Naive B cell (primary cell): ENCODE results near the gene WDR5. TPM values are rescaled to one million over a fixed set of nuclear protein-coding genes. Genes with fewer than 3 reads are reported as not detected.

Experiments
- ATAC-seq, 2 donors: fragments of 150-1000 bp; cut with Tn5 transposase; 2 replicates each; pipeline ENCODE4 v1.10.0; 2021; ENCODE audit warnings: low read depth in 2 of 2, mild to moderate bottlenecking in 2 of 2, moderate library complexity in 2 of 2
- DNase-seq: peaks from one replicate; pipeline ENCODE4 v3.0.0; 2022
- H3K27ac Mint-ChIP-seq, 6 donors: one replicate each; pipeline ENCODE4 v1.8.0; 2020 to 2022; ENCODE audit warnings: mild to moderate bottlenecking in 6 of 6, mixed read lengths in 6 of 6, moderate library complexity in 5 of 6, inconsistent platforms in 2 of 6
- H3K27me3 Mint-ChIP-seq, 3 donors: one replicate each; pipeline ENCODE4 v1.8.0; 2021 to 2022; ENCODE audit warnings: mixed read lengths in 3 of 3, mild to moderate bottlenecking in 1 of 3
- H3K36me3 Mint-ChIP-seq, 2 donors: one replicate each; pipeline ENCODE4 v1.8.0; 2020 to 2022; ENCODE audit warnings: mixed read lengths in 2 of 2, inconsistent platforms in 1 of 2, mild to moderate bottlenecking in 1 of 2
- H3K4me1 Mint-ChIP-seq, 3 donors: one replicate each; pipeline ENCODE4 v1.8.0; 2020 to 2022; ENCODE audit warnings: mixed read lengths in 3 of 3, inconsistent platforms in 1 of 3, mild to moderate bottlenecking in 1 of 3, moderate library complexity in 1 of 3
- H3K4me3 Mint-ChIP-seq, 8 donors: one replicate each; pipeline ENCODE4 v1.8.0; 2020 to 2022; ENCODE audit warnings: mild to moderate bottlenecking in 8 of 8, mixed read lengths in 8 of 8, moderate library complexity in 8 of 8, inconsistent platforms in 2 of 8
- H3K9me3 Mint-ChIP-seq, 7 donors: one replicate each; pipeline ENCODE4 v1.8.0; 2020 to 2022; ENCODE audit warnings: mixed read lengths in 7 of 7, mild to moderate bottlenecking in 5 of 7, inconsistent platforms in 2 of 7, moderate library complexity in 1 of 7
- polyA plus RNA-seq, 6 donors: library from polyadenylated mRNA; unstranded; fragments of 300-500 nt; fragmentation: Illumina TruSeq; gene quantifications; one replicate each; pipeline ENCODE4 v1.2.3, GENCODE V29; 2021; ENCODE audit warnings: low read depth in 6 of 6

The WDR5 gene
- polyA plus RNA-seq, 6 donors from 2014 or later: 5.1 to 20.2 (median 12.3) TPM

GRCh38 chr9:134182554-134183085 is 46.7 kb downstream of the WDR5 start:
- ATAC-seq (no peak), DNase-seq (no peak)
- peak overlapping the region in 4 of 6 donors; percentile 35 to 94 (median 81) for H3K27ac Mint-ChIP-seq
- H3K9me3 Mint-ChIP-seq: peaks cover 0 to 1% (median 0%) of the 10 kb centered on the region in 7 donors
- H3K4me3 Mint-ChIP-seq: no peak overlapping the region
- no peaks in the 10 kb centered on the region for H3K36me3 Mint-ChIP-seq
- peaks cover 15 to 29% (median 17%) of the 10 kb centered on the region in 3 donors for H3K4me1 Mint-ChIP-seq
- H3K27me3 Mint-ChIP-seq: peaks cover 14 to 46% (median 36%) of the 10 kb centered on the region in 3 donors

DNA sequence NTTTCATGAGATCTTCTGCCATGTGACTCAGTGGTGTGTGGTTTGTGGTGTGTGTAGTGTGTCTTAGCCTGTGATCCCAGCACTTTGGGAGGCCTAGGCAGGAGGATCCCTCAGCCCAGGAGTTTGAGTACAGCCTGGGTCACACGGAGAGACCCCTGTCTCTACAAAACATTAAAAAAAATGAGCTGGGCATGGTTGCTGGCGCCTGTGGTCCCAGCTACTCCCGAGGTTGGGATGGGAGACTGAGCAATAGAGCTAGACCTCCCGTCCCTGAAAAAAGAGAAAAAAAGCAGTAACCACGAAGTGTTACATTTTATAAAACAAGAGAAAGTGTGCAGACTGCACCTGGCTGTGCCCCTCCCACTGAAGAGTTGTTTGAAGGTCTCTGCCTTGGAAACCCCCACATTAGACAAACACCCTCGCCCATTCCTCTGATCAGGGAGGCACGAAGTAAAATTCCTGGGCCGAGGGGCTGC is 49.7 kb downstream of the WDR5 start:
- Mint-ChIP-seq H3K27ac (peak overlapping the region in 5 of 6 donors; percentile 67 to 95 (median 73)), H3K9me3 (no peaks in the 10 kb centered on the region), H3K36me3 (no peaks in the 10 kb centered on the region), H3K27me3 (peaks cover 13 to 26% (median 18%) of the 10 kb centered on the region in 3 donors), H3K4me1 (peaks cover 15 to 30% (median 23%) of the 10 kb centered on the region in 3 donors), H3K4me3 (peak overlapping the region in 3 of 8 donors; percentile 22 to 55 (median 29))
- ATAC-seq: peak; percentile 82 to 89
- no peak for DNase-seq

GRCh38 chr9:134186471-134187109 is 50.7 kb downstream of the WDR5 start:
- peak overlapping the region in 2 of 8 donors; percentile 29 to 47 for H3K4me3 Mint-ChIP-seq
- no peaks in the 10 kb centered on the region for H3K9me3 Mint-ChIP-seq
- H3K4me1 Mint-ChIP-seq: peaks cover 15 to 27% (median 21%) of the 10 kb centered on the region in 3 donors
- peaks cover 8 to 21% (median 18%) of the 10 kb centered on the region in 3 donors for H3K27me3 Mint-ChIP-seq
- peak overlapping the region in 4 of 6 donors; percentile 18 to 71 (median 48) for H3K27ac Mint-ChIP-seq
- no peaks in the 10 kb centered on the region for H3K36me3 Mint-ChIP-seq
- DNase-seq (no peak), ATAC-seq (no peak)

DNA sequence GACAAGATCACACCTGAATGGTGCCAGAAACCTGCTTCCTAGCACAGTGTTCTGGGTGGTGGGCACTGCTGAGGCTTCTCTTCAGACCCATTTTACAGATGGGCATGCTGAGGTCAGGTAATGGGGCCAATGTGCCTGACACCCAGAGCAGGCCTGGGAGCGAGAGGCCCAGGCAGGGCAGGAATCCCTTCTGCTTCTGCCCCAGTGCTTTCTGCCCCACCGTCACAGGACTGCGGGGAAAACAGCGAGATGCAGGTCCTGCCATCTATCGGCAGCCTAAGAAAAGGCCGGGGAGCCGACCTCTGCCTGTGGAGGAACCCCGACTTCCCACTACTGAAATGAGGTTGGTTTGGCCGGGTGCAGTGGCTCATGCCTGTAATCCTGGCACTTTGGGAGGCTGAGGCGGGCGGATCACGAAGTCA is 51.2 kb downstream of the WDR5 start:
- Mint-ChIP-seq H3K9me3 (no peaks in the 10 kb centered on the region), H3K4me1 (peaks cover 15 to 32% (median 21%) of the 10 kb centered on the region in 3 donors), H3K27ac (peak overlapping the region in 3 of 6 donors; percentile 26 to 72 (median 65)), H3K4me3 (no peak overlapping the region), H3K27me3 (peaks cover 13 to 24% (median 24%) of the 10 kb centered on the region in 3 donors), H3K36me3 (peaks cover 0 to 4% of the 10 kb centered on the region in 2 donors)
- DNase-seq (no peak), ATAC-seq (peak in 1 of 2 donors; percentile 44)

DNA sequence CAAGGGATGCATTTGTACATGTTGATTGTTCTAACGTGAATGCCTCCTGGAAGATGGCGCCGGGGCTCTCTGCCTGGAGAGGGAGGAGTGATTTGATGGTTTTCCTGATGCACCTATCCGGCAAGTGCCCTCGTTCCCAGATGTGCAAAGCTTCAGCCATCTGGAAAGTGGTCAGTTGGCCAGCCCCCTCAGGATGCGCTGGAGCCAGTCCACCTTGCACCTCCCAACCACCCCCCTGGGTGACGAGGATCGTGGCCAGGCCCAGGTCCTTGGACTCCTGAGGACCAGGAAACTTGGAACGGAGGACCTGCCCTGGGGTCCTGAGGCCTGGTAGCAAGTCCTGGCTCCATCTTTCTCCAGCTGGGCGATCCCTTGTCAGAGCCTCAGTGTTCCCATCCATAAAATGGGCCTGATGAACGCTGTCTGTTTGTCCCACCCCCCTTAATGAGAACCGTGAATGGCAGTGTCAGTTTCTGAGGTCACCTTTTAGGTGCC is 52.1 kb downstream of the WDR5 start:
- Mint-ChIP-seq H3K9me3 (no peaks in the 10 kb centered on the region), H3K4me3 (no peak overlapping the region), H3K27me3 (peaks cover 14 to 19% (median 18%) of the 10 kb centered on the region in 3 donors), H3K36me3 (peaks cover 0 to 4% of the 10 kb centered on the region in 2 donors), H3K27ac (peak overlapping the region in 2 of 6 donors; percentile 53 to 72), H3K4me1 (peaks cover 8 to 25% (median 15%) of the 10 kb centered on the region in 3 donors)
- ATAC-seq (no peak), DNase-seq (no peak)

GRCh38 chr9:134188386-134189144 is 52.7 kb downstream of the WDR5 start:
- Mint-ChIP-seq H3K4me3 (no peak overlapping the region), H3K27ac (peak overlapping the region in 1 of 6 donors; percentile 80), H3K27me3 (peaks cover 14 to 19% (median 18%) of the 10 kb centered on the region in 3 donors), H3K9me3 (no peaks in the 10 kb centered on the region), H3K4me1 (peaks cover 8 to 24% (median 15%) of the 10 kb centered on the region in 3 donors), H3K36me3 (peaks cover 0 to 4% of the 10 kb centered on the region in 2 donors)
- DNase-seq (no peak), ATAC-seq (no peak)

DNA sequence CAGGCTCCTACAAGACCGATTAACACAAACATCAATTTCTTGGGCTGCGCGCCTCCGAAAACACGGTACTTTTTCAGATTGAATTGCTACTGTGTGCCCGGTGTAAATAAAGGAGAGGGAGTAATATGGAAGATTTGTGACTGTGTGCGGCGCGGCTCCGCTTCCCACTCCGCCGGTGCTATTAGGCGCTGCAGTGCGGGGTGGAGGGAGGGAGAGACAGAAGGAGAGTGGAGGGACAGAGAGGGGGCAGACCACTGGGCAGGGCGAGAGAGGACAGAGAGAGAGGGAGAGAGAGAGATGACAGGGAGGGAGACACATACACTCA is 53.2 kb downstream of the WDR5 start:
- H3K4me1 Mint-ChIP-seq: peaks cover 8 to 24% (median 15%) of the 10 kb centered on the region in 3 donors
- H3K27me3 Mint-ChIP-seq: peaks cover 14 to 19% (median 18%) of the 10 kb centered on the region in 3 donors
- H3K36me3 Mint-ChIP-seq: peaks cover 0 to 4% of the 10 kb centered on the region in 2 donors
- H3K4me3 Mint-ChIP-seq: peak overlapping the region in 1 of 8 donors; percentile 66
- DNase-seq: no peak
- H3K27ac Mint-ChIP-seq: peak overlapping the region in 1 of 6 donors; percentile 33
- no peak for ATAC-seq
- H3K9me3 Mint-ChIP-seq: no peaks in the 10 kb centered on the region

- peak overlapping the region in 3 of 6 donors; percentile 71 to 82 (median 78) for H3K27ac Mint-ChIP-seq
- peaks cover 8 to 24% (median 15%) of the 10 kb centered on the region in 3 donors for H3K4me1 Mint-ChIP-seq
- no peak overlapping the region for H3K4me3 Mint-ChIP-seq
- peaks cover 14 to 19% (median 18%) of the 10 kb centered on the region in 3 donors for H3K27me3 Mint-ChIP-seq
- ATAC-seq (no peak), DNase-seq (no peak)
- H3K36me3 Mint-ChIP-seq: peaks cover 0 to 4% of the 10 kb centered on the region in 2 donors
- H3K9me3 Mint-ChIP-seq: no peaks in the 10 kb centered on the region
These were observed 53.8 kb downstream of the WDR5 start for GRCh38 chr9:134189470-134190231.

GRCh38 chr9:134190232-134191121 is 54.6 kb downstream of the WDR5 start:
- ATAC-seq (no peak), DNase-seq (no peak)
- peak overlapping the region in 3 of 6 donors; percentile 71 to 82 (median 78) for H3K27ac Mint-ChIP-seq
- H3K36me3 Mint-ChIP-seq: peaks cover 0 to 4% of the 10 kb centered on the region in 2 donors
- H3K27me3 Mint-ChIP-seq: peaks cover 14 to 19% (median 18%) of the 10 kb centered on the region in 3 donors
- H3K4me1 Mint-ChIP-seq: peaks cover 9 to 24% (median 21%) of the 10 kb centered on the region in 3 donors
- H3K9me3 Mint-ChIP-seq: no peaks in the 10 kb centered on the region
- no peak overlapping the region for H3K4me3 Mint-ChIP-seq

DNA sequence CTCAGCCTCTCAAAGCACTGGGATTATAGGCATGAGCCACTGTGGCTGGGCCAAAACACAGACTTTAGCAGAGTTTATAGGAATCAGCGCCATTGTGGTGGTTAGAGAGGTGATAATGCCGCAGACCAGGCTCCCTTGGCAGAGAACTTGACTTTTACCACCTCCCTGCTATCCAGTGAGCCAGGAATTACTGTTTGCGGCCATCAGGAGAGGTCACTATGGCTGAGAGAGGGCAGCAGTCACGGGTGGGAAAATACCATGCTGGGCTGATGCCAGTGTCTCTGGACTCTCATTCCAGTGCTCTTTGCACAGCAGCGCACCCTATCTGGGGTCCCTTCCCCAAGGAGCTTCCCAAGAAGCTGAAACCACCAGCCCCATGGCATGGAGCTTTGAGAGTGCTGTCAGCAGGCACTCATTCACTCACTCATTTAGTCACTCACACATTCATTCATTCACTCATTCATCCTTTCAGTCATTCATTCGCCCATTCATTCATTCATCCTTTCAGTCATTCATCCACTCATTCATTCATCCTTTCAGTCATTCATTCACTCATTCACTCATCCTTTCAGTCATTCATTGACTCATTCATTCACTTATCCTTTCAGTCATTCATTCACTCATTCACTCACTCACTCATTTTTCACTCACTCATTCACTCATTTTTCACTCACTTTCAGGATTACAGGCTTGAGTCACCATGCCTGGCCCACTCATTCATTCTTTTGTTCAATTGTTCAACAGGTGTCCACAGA is 55.8 kb downstream of the WDR5 start:
- peak overlapping the region in 1 of 8 donors; percentile 2 for H3K4me3 Mint-ChIP-seq
- no peak for DNase-seq
- peak overlapping the region in 3 of 6 donors; percentile 34 to 96 (median 72) for H3K27ac Mint-ChIP-seq
- H3K36me3 Mint-ChIP-seq: peaks cover 0 to 4% of the 10 kb centered on the region in 2 donors
- peaks cover 7 to 21% (median 21%) of the 10 kb centered on the region in 3 donors for H3K4me1 Mint-ChIP-seq
- no peaks in the 10 kb centered on the region for H3K9me3 Mint-ChIP-seq
- peaks cover 14 to 19% (median 14%) of the 10 kb centered on the region in 3 donors for H3K27me3 Mint-ChIP-seq
- ATAC-seq: no peak

- H3K27ac Mint-ChIP-seq: peak overlapping the region in 2 of 6 donors; percentile 21 to 34
- no peak overlapping the region for H3K4me3 Mint-ChIP-seq
- H3K27me3 Mint-ChIP-seq: peaks cover 14 to 19% (median 19%) of the 10 kb centered on the region in 3 donors
- H3K9me3 Mint-ChIP-seq: no peaks in the 10 kb centered on the region
- no peak for DNase-seq
- ATAC-seq: no peak
- H3K36me3 Mint-ChIP-seq: peaks cover 0 to 4% of the 10 kb centered on the region in 2 donors
- peaks cover 7 to 25% (median 24%) of the 10 kb centered on the region in 3 donors for H3K4me1 Mint-ChIP-seq
These were observed 56.5 kb downstream of the WDR5 start for GRCh38 chr9:134192311-134192950.
